HL-60 (cell line): ENCODE data around the gene FXR2.

ENCODE experiments used
- CTCF ChIP-seq: IDR thresholded peaks from one replicate; pipeline ENCODE4 v1.5.1; 2011; ENCODE audit warnings: low read length, control low read depth, inconsistent platforms; ENCODE audit not compliant: insufficient read depth
- POLR2AphosphoS5 ChIP-seq: IDR thresholded peaks from 2 replicates; pipeline ENCODE4 v1.6.1; 2012; ENCODE audit warnings: low read depth
- TF ChIP-seq, protein P1 (sequence below): IDR thresholded peaks from 2 replicates; pipeline ENCODE4 v1.6.1; 2012; ENCODE audit warnings: low read depth; ENCODE audit not compliant: insufficient replicate concordance

- TF ChIP-seq, protein P1, sequence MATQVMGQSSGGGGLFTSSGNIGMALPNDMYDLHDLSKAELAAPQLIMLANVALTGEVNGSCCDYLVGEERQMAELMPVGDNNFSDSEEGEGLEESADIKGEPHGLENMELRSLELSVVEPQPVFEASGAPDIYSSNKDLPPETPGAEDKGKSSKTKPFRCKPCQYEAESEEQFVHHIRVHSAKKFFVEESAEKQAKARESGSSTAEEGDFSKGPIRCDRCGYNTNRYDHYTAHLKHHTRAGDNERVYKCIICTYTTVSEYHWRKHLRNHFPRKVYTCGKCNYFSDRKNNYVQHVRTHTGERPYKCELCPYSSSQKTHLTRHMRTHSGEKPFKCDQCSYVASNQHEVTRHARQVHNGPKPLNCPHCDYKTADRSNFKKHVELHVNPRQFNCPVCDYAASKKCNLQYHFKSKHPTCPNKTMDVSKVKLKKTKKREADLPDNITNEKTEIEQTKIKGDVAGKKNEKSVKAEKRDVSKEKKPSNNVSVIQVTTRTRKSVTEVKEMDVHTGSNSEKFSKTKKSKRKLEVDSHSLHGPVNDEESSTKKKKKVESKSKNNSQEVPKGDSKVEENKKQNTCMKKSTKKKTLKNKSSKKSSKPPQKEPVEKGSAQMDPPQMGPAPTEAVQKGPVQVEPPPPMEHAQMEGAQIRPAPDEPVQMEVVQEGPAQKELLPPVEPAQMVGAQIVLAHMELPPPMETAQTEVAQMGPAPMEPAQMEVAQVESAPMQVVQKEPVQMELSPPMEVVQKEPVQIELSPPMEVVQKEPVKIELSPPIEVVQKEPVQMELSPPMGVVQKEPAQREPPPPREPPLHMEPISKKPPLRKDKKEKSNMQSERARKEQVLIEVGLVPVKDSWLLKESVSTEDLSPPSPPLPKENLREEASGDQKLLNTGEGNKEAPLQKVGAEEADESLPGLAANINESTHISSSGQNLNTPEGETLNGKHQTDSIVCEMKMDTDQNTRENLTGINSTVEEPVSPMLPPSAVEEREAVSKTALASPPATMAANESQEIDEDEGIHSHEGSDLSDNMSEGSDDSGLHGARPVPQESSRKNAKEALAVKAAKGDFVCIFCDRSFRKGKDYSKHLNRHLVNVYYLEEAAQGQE = no peak
- no peak for TF ChIP-seq CTCF
- no peak for TF ChIP-seq POLR2AphosphoS5
Measured at GRCh38 chr17:7629939-7630571, 15.4 kb upstream of the FXR2 start, which contains the start of gene SHBG.
